Measurements from ENCODE around the gene CMC2.

DNA sequence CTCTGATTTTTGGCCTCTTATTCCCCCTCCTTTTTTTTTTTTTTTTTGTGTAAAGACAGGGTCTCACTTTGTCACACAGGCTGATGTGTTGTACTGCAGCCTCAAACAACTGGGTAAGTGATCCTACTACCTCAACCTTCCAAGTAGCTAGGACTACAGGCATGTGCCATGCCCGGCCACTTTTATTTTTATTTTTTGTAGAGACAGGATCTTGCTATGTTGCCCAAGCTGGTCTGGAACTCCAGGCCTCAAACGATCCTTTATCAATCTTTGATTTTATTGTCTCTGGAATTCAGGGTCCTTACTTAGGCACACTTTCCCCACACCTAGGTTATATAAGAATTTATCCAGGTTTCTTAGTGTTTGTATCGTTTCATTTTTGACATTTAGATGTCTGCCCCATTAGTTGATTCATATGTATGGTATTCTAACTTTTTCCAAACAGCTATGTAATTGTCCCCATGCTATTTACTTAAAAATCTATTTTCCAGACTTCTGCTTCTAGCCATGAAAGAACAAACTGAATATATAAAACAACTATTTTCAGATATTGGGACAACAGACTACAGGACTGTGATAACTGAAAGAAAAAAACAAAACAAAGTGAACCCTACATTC is 13.9 kb downstream of the CMC2 start:
- TF ChIP-seq, protein P1, sequence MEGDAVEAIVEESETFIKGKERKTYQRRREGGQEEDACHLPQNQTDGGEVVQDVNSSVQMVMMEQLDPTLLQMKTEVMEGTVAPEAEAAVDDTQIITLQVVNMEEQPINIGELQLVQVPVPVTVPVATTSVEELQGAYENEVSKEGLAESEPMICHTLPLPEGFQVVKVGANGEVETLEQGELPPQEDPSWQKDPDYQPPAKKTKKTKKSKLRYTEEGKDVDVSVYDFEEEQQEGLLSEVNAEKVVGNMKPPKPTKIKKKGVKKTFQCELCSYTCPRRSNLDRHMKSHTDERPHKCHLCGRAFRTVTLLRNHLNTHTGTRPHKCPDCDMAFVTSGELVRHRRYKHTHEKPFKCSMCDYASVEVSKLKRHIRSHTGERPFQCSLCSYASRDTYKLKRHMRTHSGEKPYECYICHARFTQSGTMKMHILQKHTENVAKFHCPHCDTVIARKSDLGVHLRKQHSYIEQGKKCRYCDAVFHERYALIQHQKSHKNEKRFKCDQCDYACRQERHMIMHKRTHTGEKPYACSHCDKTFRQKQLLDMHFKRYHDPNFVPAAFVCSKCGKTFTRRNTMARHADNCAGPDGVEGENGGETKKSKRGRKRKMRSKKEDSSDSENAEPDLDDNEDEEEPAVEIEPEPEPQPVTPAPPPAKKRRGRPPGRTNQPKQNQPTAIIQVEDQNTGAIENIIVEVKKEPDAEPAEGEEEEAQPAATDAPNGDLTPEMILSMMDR (conservative IDR thresholded peaks at IDR 0.05; ENCODE audit: low read length) = no peak
- TF ChIP-seq EZH2phosphoT487 (IDR thresholded peaks at IDR 0.05; ENCODE audit: borderline replicate concordance, low read depth, low read length) = no peak

Measured in OCI-LY7 (cell line).